GM13977 (cell line): ENCODE measurements around the gene PBX4.

Source experiments
- DNase-seq: peaks from one replicate; pipeline ENCODE4 v3.0.0; 2012; ENCODE audit warnings: low spot score
- in situ Hi-C: fragments of 300-500 bp; cut with MboI; formaldehyde crosslinking; loops from one replicate; pipeline ENCODE4 v1.12.0; 2022; ENCODE audit warnings: low sequenced_read_pairs, low pct_unique_long_range_greater_than_20kb, mixed read lengths, inconsistent platforms; ENCODE audit not compliant: unreplicated experiment
- TF ChIP-seq, protein P1 (sequence below): IDR thresholded peaks from 2 replicates; pipeline ENCODE4 v1.5.1; 2012; ENCODE audit warnings: mild to moderate bottlenecking, control low read depth; ENCODE audit not compliant: insufficient read depth; ENCODE audit errors: extremely low read depth, missing control alignments

Gene PBX4

DNA sequence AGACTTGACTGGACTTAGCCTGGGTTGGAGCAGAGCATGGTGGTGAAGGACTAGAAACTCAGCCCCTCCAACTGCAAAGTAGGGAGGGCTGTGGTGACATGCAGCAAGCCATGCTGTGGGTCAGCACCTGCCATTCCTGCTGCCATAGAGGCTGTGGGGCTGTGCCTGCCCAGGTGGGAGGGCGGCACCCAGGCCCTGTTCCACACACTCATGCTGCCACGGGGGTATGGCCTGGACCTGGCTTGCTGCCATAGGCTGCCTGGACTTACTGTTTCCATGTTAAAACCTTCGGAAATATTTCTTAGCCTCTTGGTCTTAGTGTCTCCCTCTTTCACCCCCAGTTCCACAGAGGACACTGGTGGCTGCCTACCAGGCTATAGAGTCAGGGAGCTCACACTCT, 51.1 kb downstream of the PBX4 start:
- in situ Hi-C loops: no loop called here
- TF ChIP-seq, protein P1, sequence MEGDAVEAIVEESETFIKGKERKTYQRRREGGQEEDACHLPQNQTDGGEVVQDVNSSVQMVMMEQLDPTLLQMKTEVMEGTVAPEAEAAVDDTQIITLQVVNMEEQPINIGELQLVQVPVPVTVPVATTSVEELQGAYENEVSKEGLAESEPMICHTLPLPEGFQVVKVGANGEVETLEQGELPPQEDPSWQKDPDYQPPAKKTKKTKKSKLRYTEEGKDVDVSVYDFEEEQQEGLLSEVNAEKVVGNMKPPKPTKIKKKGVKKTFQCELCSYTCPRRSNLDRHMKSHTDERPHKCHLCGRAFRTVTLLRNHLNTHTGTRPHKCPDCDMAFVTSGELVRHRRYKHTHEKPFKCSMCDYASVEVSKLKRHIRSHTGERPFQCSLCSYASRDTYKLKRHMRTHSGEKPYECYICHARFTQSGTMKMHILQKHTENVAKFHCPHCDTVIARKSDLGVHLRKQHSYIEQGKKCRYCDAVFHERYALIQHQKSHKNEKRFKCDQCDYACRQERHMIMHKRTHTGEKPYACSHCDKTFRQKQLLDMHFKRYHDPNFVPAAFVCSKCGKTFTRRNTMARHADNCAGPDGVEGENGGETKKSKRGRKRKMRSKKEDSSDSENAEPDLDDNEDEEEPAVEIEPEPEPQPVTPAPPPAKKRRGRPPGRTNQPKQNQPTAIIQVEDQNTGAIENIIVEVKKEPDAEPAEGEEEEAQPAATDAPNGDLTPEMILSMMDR: no peak
- no peak for DNase-seq

DNA sequence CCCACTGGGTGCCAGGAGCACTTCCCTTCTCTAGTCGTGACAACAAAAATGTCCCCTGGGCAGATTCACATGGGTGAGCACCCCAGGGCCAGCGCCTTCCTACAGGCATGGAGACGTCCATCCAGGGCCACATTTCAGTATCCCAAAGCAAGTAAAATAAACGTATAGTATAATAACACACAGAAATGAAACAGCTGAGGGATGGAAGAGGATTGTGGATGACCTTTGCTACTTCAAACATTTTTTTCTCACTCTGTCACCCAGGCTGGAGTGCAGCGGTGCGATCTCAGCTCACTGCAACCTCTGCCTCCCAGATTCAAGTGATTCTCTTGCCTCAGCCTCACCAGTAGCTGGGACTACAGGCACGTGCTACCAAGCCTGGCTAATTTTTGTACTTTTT, 52.2 kb downstream of the PBX4 start:
- in situ Hi-C loops: no loop called here
- TF ChIP-seq, protein P1: no peak
- DNase-seq: no peak

DNA sequence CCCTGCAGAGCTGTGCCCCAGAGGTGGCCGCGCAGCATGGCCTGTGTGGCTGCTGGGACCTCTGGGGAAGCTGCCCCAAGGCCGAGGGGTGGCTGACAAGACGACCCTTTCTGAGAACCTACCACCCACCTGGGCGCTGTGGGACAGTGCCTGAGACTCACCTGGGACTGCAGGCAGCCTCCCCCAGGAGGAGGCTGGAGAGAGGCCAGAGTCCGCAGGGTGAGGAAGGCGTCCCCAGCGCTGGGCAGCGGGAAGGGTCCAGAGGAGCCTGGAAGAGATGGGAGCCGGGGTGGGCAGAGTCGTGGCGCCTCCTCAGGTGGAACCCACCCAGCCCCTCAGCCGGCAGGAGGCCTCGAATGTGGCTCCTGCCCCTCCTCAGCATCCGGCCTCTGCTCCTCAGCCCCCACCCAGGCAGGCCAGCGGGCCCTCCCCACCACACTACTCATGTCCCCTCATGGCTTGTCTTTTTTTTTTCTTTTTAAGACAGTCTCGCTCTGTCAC, 55.1 kb downstream of the PBX4 start:
- TF ChIP-seq, protein P1: no peak
- in situ Hi-C loops: no loop called here
- no peak for DNase-seq

DNA sequence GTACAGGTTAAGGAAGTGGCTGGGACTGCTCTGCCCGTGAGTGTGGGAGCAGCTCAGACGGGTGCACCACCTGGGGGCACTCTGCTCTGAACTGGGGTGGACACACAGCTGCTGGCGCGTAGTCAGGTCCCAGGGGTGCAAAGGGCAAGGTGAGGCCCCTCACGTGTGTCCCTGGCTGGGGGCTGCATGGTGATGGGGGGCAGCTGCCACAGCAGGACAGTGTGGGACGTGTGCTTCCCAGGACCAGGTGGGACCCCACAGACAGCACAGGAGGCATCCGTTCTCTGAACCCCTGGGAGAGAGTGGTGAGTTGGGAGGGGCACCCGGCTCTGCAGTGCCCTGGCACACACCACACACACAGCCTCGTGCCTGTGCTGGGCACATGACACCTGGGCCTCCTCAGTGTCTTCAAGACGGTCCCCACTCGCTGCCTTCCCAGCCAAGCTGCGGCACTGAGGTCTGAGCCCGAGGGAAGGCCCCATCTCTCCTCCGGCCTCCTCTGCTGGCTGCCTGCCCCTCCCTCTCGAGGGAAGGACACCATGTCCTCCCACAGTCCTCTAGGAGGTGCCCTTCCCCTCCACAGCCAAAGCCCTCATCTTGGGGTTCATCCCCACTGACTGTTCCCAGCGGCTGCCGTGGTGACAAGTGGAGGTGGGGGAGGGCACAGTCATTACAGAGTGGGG, 55.7 kb downstream of the PBX4 start:
- no peak for DNase-seq
- in situ Hi-C loops: no loop called here
- TF ChIP-seq, protein P1: peak; percentile 12

DNA sequence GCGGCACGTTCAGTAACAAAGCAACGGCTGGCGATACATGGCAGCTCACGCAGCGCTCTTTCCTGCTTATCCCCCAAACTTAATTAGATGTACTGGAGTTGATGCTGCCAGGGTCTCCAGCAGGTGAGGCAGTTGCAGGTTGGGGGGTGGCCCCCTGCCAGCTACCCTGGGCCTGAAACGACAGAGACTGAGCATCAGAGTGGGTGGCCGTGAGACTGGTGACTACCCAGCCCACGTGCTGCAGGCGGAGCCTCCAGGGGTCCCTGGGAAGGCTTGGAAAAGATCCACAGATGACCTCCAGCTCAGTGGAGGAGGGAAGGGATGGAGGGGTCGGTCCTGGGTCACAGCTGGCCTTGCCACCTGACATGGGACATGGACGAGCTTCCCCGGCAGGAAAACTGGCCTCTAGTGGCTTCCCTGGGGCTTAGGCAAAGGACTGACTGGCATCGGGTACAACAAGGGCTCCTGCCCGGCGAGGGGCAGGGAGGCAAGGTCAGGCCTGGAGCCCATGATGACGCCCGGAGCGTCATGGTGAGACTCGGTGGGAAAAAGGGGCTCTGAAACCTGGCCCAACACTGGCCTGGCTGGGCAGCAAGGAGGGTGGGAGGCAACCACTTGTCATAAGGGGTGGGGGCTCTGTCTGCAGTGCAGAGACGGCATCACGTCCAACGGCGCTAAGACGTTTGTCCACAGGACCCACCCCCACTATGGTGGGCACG, 56.4 kb downstream of the PBX4 start:
- TF ChIP-seq, protein P1: no peak
- in situ Hi-C loops: no loop called here
- DNase-seq: no peak

DNA sequence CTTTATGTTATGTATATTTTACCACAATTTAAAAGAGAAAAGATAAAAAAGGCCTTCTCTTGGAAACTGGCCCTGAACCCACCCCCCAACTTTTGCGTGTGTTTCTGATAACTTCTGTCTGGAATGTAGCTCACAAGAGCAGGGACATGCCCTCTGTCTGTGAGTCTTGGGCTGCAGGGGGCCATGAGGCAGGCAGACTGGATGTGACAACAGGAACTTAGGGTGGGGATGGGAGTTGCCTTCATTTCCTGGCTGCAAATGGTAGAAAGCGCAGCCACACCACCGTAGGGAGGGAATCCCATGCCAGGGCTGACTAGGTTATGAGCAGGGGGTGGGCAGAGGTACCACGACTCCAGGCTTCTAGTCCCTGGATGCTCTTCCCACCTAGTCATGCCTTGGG, 58.6 kb downstream of the PBX4 start:
- TF ChIP-seq, protein P1: no peak
- in situ Hi-C loops: no loop called here
- DNase-seq: no peak
